Loucy (cell line): ENCODE measurements around the gene MEGF6.

Experiments
- H2AFZ ChIP-seq: fragments of 200-600 bp; sonication (generic); 2 replicates; pipeline ENCODE4 v1.6.0; 2016; ENCODE audit warnings: antibody characterized with exemption, mild to moderate bottlenecking, low read length, moderate library complexity
- H3F3A ChIP-seq: fragments of 200-600 bp; 2 replicates; pipeline ENCODE4 v1.6.0; 2016; ENCODE audit warnings: antibody characterized with exemption, low read depth, mild to moderate bottlenecking
- H3K27me3 ChIP-seq: fragments of 200-600 bp; sonication (generic); 2 replicates; pipeline ENCODE4 v1.6.1; 2014; ENCODE audit warnings: low read length, mild to moderate bottlenecking; ENCODE audit not compliant: insufficient read depth, poor library complexity, severe bottlenecking
- H3K36me3 ChIP-seq: fragments of 200-600 bp; sonication (generic); 2 replicates; pipeline ENCODE4 v1.6.1; 2016; ENCODE audit warnings: low read length; ENCODE audit not compliant: insufficient read depth
- H3K4me1 ChIP-seq: fragments of 200-600 bp; sonication (generic); 2 replicates; pipeline ENCODE4 v1.5.1; 2014; ENCODE audit warnings: low read length, mild to moderate bottlenecking; ENCODE audit not compliant: insufficient read depth, poor library complexity, severe bottlenecking
- H3K4me2 ChIP-seq: fragments of 200-600 bp; sonication (generic); 2 replicates; pipeline ENCODE4 v1.6.0; 2014; ENCODE audit warnings: antibody characterized with exemption, low read length, low read depth, mild to moderate bottlenecking; ENCODE audit not compliant: poor library complexity, severe bottlenecking
- H3K4me3 ChIP-seq: fragments of 200-600 bp; sonication (generic); 2 replicates; pipeline ENCODE4 v1.5.1; 2014; ENCODE audit warnings: low read length, mild to moderate bottlenecking, mixed read lengths; ENCODE audit not compliant: poor library complexity, severe bottlenecking
- H3K79me2 ChIP-seq: fragments of 200-600 bp; sonication (generic); 2 replicates; pipeline ENCODE4 v1.6.1; 2014; ENCODE audit warnings: low read length; ENCODE audit not compliant: insufficient read depth
- H3K9ac ChIP-seq: fragments of 200-600 bp; sonication (generic); 2 replicates; pipeline ENCODE4 v1.6.0; 2014; ENCODE audit warnings: mild to moderate bottlenecking, low read depth, low read length, moderate library complexity; ENCODE audit not compliant: poor library complexity, severe bottlenecking
- H3K9me2 ChIP-seq: fragments of 200-600 bp; sonication (generic); replicated peaks from 2 replicates; pipeline ENCODE4 v1.6.1; 2016; ENCODE audit warnings: low read depth, low read length, mixed read lengths
- H3K9me3 ChIP-seq: fragments of 200-600 bp; sonication (generic); 2 replicates; pipeline ENCODE4 v1.6.1; 2014; ENCODE audit warnings: mild to moderate bottlenecking, antibody characterized with exemption, low read length, low read depth; ENCODE audit not compliant: insufficient read depth
- H4K20me1 ChIP-seq: fragments of 200-600 bp; sonication (generic); 2 replicates; pipeline ENCODE4 v1.6.0; 2014; ENCODE audit warnings: antibody characterized with exemption, low read length, mild to moderate bottlenecking; ENCODE audit not compliant: insufficient read depth, poor library complexity, severe bottlenecking
- EZH2phosphoT487 ChIP-seq: fragments of 200-600 bp; IDR thresholded peaks from 2 replicates; pipeline ENCODE4 v1.6.1; 2018; ENCODE audit warnings: antibody characterized with exemption, mild to moderate bottlenecking, moderate library complexity, borderline replicate concordance
- TF ChIP-seq, protein P1 (sequence below): fragments of 200-600 bp; sonication (generic); conservative IDR thresholded peaks from 2 replicates; pipeline ENCODE4 v1.5.1; 2014; ENCODE audit warnings: mild to moderate bottlenecking, antibody characterized with exemption, low read length

Gene MEGF6

GRCh38 chr1:3650248-3651025 lies 39.1 kb upstream of the MEGF6 start:
- Histone ChIP-seq H3K9ac (no peak overlapping the region), H3K36me3 (no peaks in the 10 kb centered on the region), H3K9me3 (no peaks in the 10 kb centered on the region), H3K27me3 (no peaks in the 10 kb centered on the region), H3K4me2 (peak overlapping the region; percentile 30), H3F3A (no peaks in the 10 kb centered on the region), H4K20me1 (no peaks in the 10 kb centered on the region), H2AFZ (0 out of 2 replicates have a peak overlapping the region, but pooled peaks have one; percentile 44), H3K4me1 (peaks cover 27% of the 10 kb centered on the region), H3K4me3 (peak overlapping the region; percentile 87), H3K79me2 (peaks cover 25% of the 10 kb centered on the region), H3K9me2 (no peaks in the 10 kb centered on the region)
- no peak for TF ChIP-seq EZH2phosphoT487
- TF ChIP-seq, protein P1, sequence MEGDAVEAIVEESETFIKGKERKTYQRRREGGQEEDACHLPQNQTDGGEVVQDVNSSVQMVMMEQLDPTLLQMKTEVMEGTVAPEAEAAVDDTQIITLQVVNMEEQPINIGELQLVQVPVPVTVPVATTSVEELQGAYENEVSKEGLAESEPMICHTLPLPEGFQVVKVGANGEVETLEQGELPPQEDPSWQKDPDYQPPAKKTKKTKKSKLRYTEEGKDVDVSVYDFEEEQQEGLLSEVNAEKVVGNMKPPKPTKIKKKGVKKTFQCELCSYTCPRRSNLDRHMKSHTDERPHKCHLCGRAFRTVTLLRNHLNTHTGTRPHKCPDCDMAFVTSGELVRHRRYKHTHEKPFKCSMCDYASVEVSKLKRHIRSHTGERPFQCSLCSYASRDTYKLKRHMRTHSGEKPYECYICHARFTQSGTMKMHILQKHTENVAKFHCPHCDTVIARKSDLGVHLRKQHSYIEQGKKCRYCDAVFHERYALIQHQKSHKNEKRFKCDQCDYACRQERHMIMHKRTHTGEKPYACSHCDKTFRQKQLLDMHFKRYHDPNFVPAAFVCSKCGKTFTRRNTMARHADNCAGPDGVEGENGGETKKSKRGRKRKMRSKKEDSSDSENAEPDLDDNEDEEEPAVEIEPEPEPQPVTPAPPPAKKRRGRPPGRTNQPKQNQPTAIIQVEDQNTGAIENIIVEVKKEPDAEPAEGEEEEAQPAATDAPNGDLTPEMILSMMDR = no peak

DNA sequence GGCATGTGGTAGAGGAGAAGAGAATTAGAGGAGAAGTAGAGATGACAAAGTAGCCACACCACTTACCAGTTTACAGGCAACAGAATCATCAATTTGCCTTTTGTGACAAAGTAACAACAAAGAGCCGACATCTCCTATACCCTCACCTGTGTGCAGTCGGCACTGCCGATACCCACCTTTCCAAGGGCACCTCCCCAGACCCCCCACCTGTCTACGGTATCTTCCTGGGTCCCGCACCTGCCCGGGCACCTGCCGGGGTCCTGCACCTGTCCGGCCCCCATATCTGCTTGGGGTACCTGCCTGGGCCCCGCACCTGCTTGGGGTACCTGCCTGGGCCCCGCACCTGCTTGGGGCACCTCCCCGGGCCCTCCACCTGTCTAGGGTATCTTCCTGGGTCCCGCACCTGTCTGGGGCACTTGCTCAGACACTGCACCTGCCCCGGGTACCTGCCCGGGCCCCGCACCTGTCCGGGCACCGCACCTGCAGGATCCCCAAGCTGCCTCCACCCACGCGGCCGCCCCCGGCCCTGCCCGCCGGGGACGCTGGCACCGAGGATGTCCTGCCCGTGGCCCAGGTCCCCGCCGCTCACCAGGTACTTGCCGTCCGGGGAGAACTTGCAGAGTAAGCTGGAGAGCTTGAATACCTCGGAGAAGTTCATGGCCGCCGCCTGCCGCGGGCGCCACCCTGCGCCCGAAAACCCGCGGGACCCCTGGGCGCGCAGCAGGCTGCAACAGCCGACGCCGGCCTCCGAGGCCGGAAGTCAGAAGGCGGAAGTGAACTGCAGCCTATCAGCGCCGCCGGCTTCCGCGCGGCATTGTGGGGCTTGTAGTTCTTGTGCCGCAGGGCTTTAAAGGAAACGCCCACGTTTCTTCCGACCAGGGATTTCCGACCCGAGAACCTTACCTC lies 38.3 kb upstream of the MEGF6 start, which contains the start of gene WRAP73:
TSS of gene WRAP73 (minus strand) at position 762 of the 906 bp plus-strand sequence. CDS start at position 658, 104 bp downstream.
- H3K4me1 ChIP-seq = peaks cover 27% of the 10 kb centered on the region

DNA sequence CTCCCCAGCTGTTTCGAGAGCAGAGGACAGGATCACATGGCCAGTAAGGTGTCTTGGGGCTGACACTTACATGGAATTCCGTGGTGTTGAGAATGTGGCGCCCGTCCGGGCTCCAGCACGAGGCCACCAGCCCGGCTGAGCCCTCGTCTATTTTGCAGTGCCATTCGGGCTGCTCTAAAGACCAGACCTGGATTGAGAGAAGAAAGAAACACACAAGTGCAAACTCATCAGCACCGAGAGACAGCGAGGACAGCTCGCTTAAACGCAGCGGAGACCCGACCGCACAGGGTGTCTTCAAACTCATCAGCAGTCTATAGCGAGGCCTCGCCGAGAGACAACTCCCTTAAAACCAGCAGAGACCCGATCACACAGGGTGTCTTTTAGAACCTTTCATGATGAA lies 35.3 kb upstream of the MEGF6 start:
- Histone ChIP-seq H3F3A (no peaks in the 10 kb centered on the region), H3K4me2 (peak overlapping the region; percentile 91), H3K4me3 (no peak overlapping the region), H3K27me3 (no peaks in the 10 kb centered on the region), H3K4me1 (peaks cover 27% of the 10 kb centered on the region), H2AFZ (no peak overlapping the region), H3K9me3 (no peaks in the 10 kb centered on the region), H3K79me2 (peaks cover 25% of the 10 kb centered on the region), H3K9ac (no peak overlapping the region), H3K9me2 (no peaks in the 10 kb centered on the region), H4K20me1 (no peaks in the 10 kb centered on the region), H3K36me3 (no peaks in the 10 kb centered on the region)
- TF ChIP-seq, protein P1 = no peak
- TF ChIP-seq EZH2phosphoT487 = no peak

More for the DNA sequence above, 38.3 kb upstream of the MEGF6 start, which contains the start of gene WRAP73:
- no peaks in the 10 kb centered on the region for H4K20me1 ChIP-seq
- H3F3A ChIP-seq = no peaks in the 10 kb centered on the region
- no peaks in the 10 kb centered on the region for H3K9me3 ChIP-seq
- peak within 1 kb of the TSS; percentile 70 for H2AFZ ChIP-seq
- no peaks in the 10 kb centered on the region for H3K27me3 ChIP-seq
- TF ChIP-seq, protein P1 = peak; percentile 45; the same call in 1 of the 2 replicates
- no peak for TF ChIP-seq EZH2phosphoT487
- H3K79me2 ChIP-seq = peaks cover 25% of the 10 kb centered on the region
- peak within 1 kb of the TSS; percentile 96 for H3K9ac ChIP-seq
- no peaks in the 10 kb centered on the region for H3K9me2 ChIP-seq
- peak within 1 kb of the TSS; percentile 91 for H3K4me2 ChIP-seq
- H3K4me3 ChIP-seq = peak within 1 kb of the TSS; percentile 87
- no peaks in the 10 kb centered on the region for H3K36me3 ChIP-seq
